Measurements from ENCODE around the gene JMJD7.

The JMJD7 gene

DNA sequence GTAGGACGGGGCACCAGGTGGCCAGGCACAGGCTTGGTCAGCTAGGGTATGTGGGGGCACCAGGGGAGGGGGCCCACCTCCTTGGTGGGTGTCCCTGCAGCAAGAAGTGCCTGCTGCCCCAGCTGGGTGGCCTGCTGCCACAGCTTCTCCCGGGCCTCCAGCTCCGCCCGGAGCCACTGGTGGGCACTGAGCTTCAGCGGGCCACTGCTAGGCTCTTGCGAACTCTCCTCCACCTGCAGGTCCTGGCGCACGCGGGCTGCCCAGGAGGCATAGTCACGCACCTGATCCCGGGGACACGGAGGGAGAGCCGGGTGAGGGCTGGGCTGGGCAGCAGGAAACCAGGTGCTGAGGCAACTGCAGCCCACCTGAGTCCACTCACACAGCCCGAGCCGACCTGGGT, 40.4 kb downstream of the JMJD7 start:
- FAIRE-seq = no peak

DNA sequence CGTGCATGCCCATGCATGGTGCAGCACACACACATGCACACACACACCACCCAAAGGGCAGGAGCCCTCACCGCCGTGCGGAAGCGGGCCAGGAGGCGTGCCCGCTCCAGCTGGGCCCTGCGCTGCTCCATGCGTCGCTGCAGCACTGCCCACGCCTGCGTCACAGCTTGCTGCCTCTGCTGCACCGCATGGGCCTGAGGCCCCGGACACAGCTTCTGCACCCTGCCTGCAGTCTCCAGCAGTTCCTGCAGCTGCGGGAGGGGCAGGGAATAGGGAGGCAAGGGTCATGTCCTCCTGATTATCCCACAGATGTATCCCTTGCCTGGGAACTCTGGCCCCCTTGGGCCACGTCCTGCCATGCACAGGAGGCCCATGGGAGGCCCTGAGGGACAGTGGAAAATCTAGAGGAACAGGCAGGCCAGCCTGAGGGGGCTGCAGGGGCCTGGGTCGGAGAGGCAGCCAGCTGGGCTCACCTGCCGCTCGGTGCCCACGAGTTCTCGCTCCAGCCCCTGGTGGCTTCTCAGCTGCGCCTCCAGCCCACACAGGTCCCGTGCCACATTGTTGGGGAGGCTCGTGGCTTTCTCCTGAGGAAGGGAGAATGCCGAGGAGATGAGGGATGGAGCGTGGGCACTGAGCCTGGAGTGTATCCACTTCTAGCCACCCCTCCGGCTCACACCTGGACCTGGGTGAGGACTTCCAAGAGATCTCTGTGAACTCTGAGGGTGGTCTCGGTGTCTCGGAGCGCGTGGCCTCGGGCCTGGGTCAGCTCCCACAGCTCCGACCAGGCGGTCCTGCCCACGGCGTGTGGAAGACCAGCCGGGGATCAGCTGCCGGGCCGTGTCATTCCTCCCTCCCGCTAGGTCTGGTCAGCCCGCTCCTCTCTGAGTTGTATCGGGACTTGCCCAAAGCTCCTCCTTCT, 42.1 kb downstream of the JMJD7 start:
- no peak for FAIRE-seq

DNA sequence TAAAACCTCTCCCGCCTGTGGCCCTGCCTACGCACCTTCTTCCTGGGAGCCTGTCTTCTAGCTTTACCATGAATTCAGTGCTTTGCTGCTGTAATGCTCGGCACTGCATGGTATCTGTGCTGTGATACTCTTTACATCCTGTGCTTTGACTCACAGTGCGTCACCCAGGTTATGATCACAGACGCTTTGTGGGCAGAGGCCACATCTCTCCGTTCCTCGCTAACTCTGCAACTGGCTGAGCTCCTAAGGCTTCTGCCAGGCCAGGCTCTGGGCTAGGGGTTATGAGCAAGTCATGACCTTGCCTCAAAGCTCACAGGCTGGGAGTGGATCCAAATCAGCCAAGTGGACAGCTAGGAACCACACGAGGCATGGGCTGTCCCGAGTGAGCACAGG, 42.8 kb downstream of the JMJD7 start:
- FAIRE-seq = no peak

- FAIRE-seq = no peak
Observed at GRCh38 chr15:41871175-41871905, 43.4 kb downstream of the JMJD7 start.

- FAIRE-seq = no peak
Observed at GRCh38 chr15:41872166-41872747, 44.4 kb downstream of the JMJD7 start.

- FAIRE-seq = no peak
Observed at GRCh38 chr15:41873711-41874110, 45.8 kb downstream of the JMJD7 start.

GRCh38 chr15:41874736-41875135, 46.8 kb downstream of the JMJD7 start:
- FAIRE-seq = no peak

DNA sequence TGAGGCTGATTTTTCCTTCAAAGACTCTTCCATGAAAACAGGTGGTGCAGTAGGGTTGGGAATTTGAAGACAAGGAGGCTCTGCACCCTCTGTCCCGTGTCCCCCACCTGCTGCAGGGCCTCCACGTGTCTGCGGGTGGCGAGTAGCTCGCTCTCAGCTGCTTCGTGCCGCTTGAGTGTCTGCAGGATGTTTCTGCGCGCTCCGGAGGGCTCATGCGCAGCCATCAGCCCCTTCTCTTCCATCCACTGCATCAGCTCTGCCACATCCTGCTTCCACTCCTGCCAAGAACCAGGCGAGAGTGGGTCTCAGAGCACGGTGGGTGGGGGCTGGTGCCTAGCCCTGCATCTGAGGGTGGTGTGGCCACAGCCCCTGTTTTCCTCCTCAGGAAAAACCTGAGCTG, 48.1 kb downstream of the JMJD7 start:
- no peak for FAIRE-seq

- FAIRE-seq = no peak
Observed at GRCh38 chr15:41876689-41877088, 48.8 kb downstream of the JMJD7 start.

- no peak for FAIRE-seq
Observed at GRCh38 chr15:41877631-41878354, 49.9 kb downstream of the JMJD7 start.

DNA sequence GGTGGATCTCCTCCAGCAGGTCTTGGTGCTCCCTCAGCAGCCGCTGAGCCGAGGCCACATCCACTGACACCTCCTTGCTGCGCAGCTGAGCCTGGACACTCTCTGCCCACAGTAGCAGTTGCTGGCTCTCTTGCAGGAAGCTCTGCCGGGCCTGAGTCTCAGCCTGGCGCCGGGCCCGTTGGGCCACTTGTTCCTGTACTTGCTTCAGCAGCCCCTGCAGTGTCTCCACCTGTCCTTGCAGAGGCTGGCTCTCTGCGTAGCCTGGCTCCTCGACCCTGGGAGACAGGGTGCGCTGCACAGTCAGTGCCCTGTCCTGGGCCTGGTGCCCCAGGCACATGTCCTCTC, 50.4 kb downstream of the JMJD7 start:
- FAIRE-seq = no peak

DNA sequence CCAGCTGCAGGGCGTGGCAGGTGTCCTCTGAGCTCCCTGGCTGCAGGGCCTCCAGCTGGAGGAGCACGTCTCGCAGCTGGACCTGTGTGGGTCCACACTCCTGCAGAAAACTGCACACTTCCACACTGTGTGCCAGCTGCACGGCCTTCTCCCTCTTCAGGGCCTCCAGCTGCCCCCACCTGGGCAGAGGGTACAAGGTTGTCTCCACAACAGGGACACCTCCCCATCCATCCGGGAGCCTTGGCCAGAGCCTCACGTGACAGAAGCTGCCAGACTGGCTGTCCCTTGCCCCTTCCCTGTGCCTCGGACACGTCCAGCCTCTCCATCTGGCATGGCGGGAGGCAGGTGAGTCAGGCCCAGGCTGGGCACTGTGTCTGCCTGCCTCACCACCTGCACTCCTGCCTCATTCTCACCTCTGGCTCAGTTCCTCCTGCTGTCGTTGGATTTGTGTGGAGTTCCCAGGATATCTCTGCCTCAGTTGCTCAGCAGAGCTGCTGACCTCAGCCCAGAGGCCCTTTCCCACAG, 51.5 kb downstream of the JMJD7 start:
- no peak for FAIRE-seq

- no peak for FAIRE-seq
Observed at GRCh38 chr15:41880156-41880877, 52.4 kb downstream of the JMJD7 start.

GRCh38 chr15:41881086-41881485, 53.2 kb downstream of the JMJD7 start:
- no peak for FAIRE-seq

GRCh38 chr15:41881550-41881919, 53.6 kb downstream of the JMJD7 start:
- FAIRE-seq = no peak

GRCh38 chr15:41881920-41882688, 54.2 kb downstream of the JMJD7 start:
- no peak for FAIRE-seq

GRCh38 chr15:41882689-41883483, 55.0 kb downstream of the JMJD7 start:
- FAIRE-seq = no peak

GRCh38 chr15:41883484-41883825, 55.6 kb downstream of the JMJD7 start:
- no peak for FAIRE-seq

DNA sequence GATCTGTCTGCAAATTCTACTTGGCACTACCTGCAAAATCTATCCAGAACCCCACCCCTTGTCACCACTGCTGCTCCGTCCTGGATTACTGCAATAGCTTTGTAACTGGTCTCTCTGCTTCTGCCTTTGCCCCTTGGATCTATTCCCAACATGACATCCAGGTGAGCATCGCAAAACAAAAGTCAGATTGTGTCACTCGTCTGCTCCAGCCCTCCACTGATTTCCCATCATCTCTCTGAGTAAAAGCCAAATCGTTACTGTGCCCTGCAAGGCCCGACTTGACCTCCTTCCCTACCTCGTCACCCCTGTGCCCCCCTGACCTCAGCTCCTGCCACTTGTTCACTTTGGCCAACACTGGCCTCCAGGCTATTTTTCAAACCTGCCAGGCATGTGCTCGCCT, 56.6 kb downstream of the JMJD7 start:
- FAIRE-seq = no peak

GRCh38 chr15:41885321-41885720, 57.4 kb downstream of the JMJD7 start:
- no peak for FAIRE-seq

DNA sequence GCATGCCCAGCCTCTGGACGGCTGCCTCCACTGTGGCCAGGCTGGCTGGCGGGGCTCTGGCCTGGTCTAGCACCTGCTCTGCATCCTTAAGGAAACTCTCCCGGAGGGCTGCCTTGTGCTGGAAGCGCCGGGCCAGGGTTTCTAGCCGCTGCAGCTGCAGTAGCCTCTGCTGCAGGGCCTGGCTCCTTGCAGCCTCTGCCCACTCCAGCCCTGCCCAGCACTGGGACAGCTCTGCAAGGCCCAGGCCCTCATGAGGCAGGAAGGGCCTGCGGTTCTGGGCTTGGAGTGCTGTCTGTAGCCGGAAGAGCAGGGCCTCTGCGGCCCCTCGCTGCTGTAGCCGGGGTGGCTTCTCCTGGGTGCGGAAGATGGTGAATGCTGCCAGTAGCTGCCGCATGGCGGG, 57.9 kb downstream of the JMJD7 start:
- no peak for FAIRE-seq

Data from endometrium (tissue), 2 donors.